OCI-M1 (cell line): ENCODE data around the gene IHH.

Experiments
- DNase-seq: peaks from one replicate; lab custom pipeline; 2025; lab: John Stamatoyannopoulos, UW

The IHH gene

DNA sequence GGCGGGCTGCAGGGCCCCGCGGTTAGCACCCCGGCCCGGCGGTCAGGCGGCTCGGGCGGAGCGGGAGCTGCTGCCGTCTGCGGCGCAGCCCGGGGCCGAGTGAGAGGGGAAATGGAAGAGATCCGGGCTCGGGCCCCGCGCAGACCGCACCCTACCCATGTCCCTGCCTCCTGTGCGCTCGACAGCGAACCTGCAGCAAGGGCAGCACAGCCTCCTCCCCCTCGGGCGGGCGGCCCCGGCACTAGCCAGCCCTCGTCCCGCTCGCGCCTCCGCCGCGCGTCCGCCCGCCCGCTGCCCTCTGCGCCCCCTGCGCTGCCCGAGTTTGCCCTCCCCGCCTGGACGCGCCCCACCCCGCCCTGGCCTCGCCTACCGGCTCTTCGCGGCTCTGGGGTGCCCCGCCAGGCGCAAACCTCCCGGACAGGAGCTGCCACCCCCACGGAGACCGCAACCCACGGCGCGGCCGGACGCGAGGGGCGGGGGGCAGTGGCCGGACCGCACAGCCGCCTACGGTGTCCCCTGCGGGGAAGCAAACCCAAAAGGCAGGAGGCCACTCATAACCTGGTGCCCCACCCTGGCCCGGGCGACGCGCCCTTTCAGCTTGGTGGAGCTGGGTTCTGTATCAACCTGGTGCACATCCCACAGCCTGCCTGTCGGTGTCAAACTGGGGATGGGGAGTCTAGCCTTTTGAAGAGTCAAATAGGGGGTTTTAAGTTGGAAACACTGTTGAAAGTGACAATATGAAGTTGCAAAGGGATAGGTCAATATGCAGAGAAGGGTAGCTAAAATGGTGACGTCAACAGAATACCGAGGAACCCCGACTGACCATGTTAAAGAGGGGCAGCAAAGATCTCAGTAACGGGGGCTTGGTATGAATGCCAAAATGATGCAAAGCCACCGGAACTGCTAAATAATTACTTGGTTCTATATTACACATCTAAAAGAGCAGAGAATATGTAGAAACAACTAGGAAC, at the start of gene IHH:
Gene IHH (minus strand): TSS at position 101 of the 971 bp plus-strand sequence. CDS start 454 bp downstream, outside the sequence.
- DNase-seq: no peak

DNA sequence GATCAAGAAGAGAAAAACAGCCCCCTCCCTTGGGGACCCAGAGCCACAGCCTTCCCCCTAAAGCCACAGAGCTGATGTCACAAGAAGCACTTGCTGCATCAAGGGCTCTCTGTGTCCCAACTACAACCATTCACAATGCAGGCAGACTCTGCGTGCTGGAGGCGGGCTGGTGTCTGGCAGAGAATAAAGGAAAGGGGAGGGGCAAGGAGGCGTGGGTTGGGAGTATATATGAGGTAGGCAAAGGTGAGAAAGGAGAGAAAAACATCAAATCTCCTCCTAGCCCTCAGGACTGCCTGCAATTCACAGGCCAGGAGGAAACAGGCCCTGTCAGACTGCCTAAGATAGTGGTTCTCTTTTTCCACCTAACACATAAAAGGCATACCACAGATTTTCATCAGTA, 48.8 kb upstream of the IHH start:
- peak; percentile 86 for DNase-seq

DNA sequence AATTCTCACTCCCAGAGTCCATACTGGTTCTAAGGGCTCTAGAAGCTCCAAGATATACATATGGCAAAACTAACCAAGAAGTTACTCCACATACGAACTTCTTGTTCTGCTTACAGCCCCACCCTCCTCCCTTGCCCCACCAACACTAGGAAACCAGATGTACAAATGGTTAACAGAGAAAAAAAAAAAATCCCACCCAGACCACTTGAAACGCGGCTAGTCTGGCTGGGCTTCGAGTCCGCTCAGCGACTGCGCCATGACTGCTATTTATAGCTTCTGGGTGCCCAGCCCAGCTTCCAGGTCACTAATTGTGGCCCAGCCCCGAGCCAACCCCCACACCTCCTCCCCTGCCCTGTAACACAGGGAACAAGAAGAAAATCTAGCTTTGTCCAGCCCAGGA, 47.0 kb upstream of the IHH start:
- no peak for DNase-seq

DNA sequence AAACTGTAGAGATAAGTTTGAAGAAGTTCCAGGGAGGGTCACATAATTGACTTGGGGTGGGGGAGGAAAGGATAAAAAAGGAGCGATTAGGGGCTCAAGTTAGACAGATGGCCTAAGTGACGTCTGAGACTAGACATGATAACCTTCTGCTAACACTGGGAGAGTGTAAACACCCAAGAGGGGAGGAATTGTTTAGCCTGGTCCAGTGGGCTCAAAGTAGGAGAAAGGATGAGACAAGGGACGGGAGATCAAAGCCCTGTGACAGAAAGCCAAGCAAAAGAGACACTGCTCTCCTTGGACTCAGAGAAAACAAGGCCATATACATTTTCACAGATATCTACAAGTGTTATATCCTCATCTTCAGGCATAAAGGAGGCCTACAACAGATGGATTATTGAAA, 45.5 kb upstream of the IHH start:
- no peak for DNase-seq

DNA sequence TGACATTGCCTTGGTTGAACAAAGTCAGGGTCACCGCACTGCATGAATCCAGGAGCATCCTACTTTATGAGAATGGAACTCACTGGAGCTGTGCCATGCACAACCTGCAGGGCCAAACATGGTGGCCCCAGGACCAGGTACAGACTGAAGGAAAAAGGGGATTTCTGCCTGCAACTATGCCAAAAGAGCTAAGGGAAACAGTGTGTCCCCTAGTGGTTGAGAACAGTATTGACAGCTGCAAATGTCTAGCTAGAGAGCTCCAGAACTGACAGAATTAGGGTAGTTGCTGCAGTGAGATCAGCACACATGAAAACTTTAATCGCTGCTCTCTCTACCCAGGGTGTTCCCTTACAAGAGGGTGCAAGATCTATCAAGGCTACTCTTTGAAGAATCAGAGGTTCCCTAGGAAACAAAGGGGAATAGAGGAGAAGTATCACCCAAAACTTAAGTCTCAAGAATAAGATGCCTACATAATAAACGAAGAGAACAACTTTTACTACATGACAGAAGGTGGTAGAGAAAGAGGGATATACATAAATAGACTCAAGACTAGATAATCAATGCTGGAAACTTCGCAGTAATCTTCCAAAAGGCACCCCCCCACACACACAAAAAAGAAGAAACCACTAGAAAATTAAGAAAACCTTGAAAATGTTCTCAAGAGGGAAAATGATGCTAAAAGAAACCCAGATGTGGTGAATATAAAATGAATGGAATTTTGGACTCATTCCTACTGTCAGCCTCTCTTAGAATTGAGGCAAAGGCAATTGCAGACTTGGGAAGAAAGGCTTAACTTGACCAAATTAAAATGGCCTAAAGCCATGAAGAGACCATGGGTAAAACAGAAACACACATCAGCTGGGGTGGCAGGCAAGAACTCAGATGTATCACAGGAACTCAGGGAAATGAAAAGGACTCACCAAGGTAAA, 43.6 kb upstream of the IHH start:
- DNase-seq: peak; percentile 75

DNA sequence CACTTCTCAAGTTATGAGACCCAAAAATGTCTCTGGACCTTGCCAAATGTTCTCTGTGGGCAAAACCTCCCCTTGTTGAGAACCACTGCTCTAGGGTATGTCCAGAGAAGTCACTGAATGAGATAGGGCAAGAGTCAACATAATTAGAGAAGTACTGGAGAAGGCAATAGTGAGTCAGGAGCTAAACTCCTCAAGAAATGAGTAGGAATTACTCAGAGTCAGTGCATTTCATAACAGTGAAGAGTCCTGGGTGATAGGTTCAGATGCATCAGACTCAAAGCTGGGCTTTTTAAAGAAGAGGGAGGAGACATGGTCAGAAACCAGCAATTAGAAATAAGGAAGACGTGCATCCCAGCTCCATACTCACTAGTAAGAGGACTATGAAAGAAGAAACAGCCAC, 38.6 kb upstream of the IHH start:
- no peak for DNase-seq

DNA sequence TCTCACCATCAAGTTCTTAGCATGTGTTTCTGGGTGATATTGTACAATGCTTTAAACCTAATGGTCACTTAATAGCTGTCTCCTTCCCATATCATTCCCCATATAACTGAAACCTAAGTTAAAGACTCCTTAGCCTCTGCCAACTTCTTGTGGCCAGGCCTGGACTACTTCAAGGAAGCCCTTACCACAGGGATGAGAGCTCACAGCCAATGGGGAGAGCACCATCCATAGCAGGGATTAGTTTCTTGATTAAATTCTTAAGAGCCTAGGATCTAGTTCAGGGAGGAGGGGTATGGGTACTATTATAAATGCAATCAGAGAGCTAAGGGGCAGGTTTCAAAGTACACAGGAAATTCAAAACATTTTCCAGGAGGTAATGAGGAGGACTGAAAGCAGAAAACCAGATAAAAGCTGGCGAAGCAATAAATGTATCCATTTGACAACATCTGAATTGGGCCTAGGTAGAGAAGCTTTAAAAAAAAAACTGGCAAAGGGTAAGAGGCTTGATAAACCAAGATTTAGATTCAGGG, 34.8 kb upstream of the IHH start:
- no peak for DNase-seq

DNA sequence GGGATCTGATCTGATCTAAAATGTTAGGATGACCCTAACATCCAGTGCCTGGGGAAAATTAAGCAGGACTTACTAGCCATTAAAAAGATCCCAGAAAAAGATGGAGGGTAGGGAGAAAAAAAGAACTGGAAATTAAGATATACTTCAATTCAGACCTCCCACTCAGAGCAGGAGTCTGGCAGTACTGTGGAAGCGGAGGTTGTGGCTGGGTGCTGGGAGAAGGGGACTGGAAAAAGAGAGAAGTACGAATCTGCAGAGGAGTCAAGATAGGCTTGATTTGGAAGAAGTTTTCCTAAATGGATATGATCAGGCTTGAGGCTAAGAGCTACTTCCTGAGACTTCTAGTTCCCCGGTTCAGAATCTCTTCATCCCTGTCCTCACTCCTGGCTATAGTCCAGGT, 33.5 kb upstream of the IHH start:
- DNase-seq: no peak

DNA sequence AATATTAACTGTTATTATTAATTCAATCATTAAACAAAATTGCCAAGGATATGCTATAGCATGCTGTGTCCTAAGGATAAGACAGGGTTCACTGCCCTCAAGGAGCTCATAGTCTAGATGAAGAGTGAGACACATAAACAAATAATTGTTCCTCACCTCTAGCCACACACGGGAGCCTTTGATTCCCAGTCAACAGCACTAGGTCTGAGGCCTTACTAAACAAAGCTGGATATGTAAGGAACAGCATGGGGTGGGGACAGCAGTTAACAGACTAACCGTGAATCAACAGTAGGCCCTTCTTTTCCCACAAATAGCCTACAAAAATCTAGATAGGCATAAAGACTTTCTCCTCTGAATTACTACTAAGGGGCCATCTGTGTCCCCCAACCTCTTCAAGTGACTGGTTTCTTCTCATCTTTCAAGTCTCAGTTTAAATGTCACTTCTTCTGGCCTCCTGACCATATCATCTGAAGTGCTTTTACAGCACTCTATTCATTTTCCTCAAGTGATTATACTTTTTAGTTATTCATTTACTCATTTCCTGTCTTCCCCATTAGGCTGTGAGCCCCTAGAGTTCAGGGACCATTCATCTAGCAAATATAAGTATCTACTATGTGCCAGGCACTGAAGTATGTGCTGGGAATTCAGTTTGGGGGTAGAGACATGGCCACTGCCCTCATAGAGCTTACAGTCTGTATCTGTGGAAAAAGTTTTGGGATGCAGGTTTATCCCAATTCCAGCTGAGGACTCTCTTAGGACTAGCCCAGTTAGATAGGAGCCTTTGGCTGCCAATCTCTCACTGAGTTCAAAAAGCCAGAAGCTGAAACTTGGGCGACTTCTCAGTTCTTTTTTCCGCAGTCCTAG, 29.9 kb upstream of the IHH start:
- DNase-seq: no peak

DNA sequence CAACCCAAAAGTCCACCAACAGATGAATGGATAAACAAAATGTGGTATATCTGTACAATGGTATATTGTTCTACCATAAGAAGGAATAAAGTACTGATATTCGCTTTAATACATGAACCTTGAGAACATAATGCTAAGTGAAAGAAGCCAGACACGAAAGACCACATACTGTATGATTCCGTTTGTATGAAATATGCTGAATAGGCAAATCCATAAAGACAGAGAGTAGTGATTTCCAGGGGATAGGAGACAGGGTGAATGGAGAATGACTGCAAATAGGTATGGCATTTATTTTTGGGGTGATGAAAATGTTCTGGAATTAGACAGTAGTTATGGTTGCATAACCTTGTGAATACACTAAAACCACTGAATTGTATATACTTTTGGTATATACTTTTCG, 28.6 kb upstream of the IHH start:
- no peak for DNase-seq

DNA sequence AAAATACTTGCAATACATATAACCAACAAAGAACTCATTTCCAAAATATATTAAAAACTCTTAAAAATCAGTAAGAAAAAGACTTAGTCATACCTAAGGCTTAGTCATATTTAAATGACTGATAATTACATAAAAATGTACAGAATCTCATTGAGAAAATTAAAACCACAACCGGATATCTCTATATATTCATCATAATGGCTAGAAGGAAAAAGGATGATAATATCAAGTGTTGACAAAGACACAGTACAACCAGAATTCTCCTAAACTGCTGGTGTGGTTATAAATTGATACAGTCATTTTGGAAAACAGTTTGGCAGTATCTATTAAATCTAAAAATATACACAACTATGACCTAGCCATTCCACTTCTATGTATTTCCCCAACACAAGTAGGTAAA, 27.1 kb upstream of the IHH start:
- DNase-seq: no peak

DNA sequence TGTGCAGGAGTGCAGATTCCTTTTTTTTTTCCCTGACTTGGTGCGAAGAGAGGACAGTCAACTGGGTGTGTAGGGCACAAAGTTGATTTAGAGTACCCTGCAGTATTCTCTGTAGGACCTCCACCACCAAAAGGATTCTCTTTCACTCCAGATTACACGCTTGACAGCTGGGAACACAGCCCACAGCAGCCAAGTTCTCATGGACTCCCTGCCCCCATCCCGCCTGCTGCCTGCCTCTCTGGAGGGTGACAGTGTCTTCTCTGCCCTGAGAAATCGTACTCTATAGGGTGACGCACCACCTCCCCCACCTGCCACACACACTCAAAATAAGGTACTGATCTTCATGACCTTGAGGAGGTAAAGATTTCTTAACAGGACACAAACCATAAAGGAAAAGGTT, 26.6 kb upstream of the IHH start:
- DNase-seq: no peak

DNA sequence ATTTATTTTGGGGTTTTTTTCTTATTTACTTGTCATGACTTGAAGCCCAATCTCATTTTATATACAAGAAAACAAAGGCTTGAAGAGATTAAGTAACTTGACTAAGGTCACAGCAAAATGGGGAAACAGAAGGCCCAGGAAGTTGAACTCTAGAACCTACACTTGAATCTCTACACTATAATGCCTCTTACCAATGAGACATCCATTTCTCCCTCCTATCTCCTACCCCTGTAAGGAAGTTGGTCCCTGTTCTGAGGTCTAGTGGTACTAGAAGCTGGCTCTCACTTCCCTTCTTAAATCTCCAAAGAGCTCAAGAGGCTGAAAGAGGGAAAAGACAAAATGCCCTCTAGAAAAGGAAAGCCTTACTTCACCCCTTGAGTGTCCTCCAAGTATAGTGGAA, 25.5 kb upstream of the IHH start:
- DNase-seq: no peak

DNA sequence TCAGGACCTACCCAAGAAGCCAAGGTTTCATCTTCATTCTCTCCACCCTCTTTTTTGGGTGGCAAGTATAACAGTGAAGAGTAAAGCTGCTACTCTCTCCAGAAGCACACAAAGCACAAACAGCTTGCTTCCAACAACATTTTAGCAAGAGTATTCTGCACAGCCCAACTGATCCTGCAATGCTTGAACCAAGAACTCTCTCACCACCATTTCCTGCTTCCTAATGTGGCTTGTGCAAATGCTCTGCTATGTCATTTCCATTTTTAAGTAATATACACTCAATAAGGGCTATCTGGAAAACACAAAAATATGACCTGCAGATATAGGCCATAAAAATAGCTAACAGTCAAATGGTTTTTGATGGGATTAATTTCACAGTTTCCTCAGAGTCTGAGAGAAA, 24.1 kb upstream of the IHH start:
- no peak for DNase-seq

DNA sequence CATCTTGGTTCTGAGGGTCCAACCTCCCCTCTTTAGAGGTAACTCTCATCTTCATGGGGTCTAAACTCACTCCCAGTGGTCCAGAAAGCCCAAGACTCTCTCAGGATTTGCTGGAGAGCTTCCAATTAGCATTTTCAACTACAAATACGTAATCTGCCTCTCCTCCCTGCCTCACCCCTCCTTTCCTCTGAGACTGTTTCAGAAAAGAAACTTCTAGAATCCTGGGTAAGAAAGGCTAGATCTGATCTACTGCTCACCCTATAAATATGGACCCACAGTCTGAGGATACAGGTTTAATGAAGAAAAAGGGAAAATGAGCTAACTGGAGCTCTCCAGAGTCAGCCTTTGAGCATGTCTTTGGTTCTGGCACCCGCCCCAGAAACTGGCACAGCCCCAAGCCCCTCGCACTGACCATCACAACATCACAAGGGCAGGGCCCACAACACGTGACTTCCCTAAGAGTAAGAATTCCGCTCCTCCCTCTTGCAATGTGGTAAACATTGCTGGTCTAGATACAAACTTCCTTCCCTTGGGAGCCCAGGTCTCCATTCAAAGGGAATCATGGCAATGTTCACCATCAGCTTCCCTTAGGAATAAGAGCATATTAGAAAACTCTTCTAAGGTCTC, 21.7 kb upstream of the IHH start:
- no peak for DNase-seq

DNA sequence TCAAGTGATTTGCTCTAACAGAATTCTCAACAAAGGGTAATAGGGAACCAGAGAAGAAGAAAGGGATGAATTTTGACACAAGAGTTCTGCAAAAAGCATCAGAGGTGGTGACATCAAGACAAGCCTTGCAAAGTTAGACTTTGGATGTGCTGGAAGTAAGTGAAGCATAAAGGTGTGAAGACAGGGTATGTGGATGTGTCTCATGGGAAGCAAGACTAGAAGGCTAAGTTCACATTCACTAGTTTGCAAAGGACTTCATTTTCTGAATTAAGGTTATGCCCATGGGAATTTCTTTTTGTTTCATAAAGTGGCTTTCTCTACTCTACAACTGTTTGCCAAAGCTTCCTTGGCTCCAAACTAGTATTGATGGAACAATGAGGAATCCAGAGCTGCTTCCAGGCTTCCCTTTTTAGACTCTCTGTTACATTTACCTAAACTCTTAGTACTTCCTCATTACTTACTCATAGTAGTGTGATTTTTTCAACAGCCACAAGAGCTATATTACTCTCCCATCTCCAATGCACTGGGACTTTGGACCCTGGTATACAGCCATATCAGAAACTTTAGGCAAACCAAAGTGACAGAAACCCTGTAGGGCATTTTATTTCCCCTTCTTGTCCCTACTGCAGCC, 21.1 kb upstream of the IHH start:
- DNase-seq: peak; percentile 27

DNA sequence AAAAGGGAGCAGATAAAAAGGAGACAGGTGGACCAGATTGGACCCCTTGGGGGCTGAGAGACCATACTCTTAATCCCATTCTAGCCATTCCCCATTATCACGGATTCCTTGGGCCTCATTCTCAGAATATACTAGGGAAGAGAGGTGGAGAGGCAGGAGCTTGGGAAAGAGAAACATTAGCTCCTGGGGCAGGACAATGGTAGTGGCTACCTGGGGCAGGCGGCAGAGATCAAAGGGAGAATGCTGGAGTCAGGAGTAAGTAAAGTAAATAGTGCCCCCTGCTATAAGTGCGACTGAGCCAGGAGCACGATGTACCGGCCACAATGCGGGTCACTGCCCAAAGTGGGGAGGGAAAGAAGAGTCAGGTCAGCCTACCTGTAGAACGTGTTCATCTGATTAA, 20.4 kb upstream of the IHH start:
- no peak for DNase-seq

DNA sequence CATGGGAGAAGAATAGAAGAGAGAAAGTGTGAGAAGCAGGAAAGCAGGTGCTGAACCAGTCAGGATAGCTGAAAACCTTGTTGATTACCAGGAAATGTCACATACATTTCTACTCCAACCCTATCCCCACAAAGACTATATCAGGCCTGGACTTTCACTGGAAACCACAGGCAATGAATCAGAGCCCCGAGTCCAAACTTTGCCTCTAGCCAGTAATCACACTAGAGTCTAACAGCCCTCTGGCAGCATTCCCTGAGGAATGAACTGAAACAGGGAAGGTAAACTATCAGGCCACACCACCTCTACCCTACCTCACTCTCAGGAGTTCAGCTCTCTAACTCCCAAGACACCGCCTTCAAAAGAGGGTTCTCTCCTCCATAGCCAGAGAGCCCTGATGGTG, 18.7 kb upstream of the IHH start:
- no peak for DNase-seq

DNA sequence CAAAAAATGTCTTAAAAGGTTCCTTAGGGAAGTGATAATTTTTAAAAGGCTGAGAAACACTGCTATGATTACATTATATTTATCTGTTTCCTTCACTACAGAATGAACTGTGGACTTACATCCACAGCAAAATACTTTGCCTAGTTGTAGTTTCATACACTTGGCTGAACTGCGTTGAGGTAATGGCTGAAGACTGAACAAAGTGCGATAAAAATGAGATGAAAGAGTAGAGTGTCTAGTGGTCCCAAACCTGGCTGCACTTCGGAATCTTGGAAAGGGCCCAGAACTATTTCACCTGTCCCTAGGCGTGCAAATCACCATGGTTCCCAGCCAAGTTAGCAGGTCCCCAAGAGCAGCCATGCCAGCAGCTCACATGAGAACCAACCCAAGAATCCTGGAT, 18.2 kb upstream of the IHH start:
- DNase-seq: no peak

DNA sequence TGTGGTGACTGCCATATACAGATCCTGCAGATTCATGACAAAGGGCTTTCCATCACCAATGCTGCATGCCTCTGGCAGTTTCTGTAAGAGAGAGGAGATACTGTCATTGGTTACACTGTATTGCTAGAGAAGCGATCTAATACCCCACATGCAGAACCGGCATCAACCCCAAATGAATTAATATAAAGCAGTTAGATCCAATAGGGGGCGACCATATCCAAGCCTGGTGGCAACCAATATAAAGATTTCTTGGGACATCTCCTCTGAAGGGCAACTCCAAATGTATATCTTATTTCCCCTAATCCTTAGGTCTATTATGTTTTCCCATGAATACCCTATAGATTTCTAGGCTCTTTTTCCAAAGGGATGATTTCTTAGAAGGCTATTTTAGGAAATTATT, 17.4 kb upstream of the IHH start:
- DNase-seq: peak; percentile 9

DNA sequence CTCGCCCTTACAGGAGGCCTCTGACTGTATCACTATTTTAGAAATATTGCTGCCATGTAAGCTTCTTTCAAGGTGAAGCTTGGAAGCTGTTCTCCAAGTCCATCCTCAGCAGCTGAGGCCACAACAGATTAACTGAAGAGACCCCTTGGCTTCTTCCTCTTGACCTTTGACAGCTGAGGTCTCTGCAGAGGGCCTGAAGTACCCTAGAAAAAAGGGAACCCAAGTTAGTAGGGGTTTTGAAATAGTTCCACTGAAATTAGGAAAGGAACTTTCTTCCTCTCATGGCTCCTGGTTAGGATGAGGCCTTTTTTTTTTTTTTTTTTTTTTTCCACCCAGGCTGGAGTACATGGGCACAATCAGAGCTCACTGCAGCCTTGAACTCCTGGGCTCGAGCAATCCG, 15.5 kb upstream of the IHH start:
- no peak for DNase-seq
